Coronary artery (tissue), 2 donors: ENCODE measurements around the gene TATDN3.

ENCODE experiments used
- DNase-seq: peaks from one replicate; pipeline ENCODE4 v3.0.0-alpha.2; 2017; ENCODE audit warnings: low spot score
- H3K27ac ChIP-seq, 2 donors: fragments of 200-600 bp; sonication (generic); one replicate each; pipeline ENCODE4 v1.5.1; 2016 to 2019
- H3K4me3 ChIP-seq: fragments of 200-600 bp; sonication (generic); 2 replicates; pipeline ENCODE4 v1.5.1; 2016; ENCODE audit warnings: mild to moderate bottlenecking, moderate library complexity
- TF ChIP-seq, protein P1 (sequence below): fragments of 200-600 bp; sonication (generic); IDR thresholded peaks from one replicate; pipeline ENCODE4 v1.5.1; 2019; ENCODE audit warnings: antibody characterized with exemption

Gene TATDN3

DNA sequence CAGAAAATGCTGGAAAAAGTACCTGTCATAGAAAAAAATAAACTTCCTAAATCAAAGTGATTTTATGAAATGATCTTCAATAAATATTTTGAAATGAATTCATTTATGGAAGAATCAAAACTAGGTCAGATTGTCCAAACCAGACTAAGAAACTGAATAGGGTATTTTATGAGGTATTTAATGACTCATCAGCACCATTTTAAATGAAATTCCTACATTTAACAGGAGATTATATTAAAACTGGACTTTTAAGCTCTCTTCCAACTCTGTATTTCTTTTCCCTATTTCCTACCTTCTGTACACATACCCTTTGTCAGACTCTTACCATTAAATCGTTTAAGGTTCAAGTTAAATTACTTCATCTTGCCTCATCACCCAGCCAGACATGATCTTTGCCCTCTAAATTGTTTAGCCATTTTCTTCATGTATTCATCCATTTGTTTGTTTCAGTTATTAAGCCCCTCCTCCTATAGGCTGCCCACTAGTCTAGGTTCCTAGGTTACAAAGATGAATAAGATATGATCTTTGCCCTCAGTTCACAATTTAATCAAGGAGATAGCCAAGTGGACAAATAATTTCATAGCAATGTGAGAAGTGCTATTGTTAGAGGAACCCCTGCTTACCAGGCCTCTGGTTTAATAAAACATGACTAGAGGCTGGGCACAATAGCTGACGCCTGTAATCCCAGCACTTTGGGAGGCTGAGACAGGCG, 25.0 kb downstream of the TATDN3 start:
- no peak overlapping the region for H3K4me3 ChIP-seq
- TF ChIP-seq, protein P1, sequence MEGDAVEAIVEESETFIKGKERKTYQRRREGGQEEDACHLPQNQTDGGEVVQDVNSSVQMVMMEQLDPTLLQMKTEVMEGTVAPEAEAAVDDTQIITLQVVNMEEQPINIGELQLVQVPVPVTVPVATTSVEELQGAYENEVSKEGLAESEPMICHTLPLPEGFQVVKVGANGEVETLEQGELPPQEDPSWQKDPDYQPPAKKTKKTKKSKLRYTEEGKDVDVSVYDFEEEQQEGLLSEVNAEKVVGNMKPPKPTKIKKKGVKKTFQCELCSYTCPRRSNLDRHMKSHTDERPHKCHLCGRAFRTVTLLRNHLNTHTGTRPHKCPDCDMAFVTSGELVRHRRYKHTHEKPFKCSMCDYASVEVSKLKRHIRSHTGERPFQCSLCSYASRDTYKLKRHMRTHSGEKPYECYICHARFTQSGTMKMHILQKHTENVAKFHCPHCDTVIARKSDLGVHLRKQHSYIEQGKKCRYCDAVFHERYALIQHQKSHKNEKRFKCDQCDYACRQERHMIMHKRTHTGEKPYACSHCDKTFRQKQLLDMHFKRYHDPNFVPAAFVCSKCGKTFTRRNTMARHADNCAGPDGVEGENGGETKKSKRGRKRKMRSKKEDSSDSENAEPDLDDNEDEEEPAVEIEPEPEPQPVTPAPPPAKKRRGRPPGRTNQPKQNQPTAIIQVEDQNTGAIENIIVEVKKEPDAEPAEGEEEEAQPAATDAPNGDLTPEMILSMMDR = no peak
- H3K27ac ChIP-seq = no peak overlapping the region
- DNase-seq = no peak

DNA sequence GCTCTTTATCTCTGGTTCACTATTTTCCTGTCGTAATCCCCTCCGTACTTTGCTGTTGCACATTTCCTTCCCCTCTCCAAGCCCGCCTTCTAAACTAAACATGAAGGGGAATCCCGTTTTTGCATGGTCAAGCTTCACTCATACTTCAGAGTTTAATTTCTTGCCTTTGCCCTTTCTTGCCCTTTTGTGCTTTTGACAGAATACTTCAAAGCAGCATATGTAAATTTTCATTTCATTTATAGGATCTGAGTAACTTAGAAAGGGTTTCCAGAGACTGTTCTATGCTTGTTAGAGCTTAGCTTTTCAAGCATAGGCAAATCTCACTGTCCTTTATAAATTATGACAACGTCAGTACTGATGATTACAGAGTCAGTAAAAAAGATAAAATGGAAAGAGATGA, 28.0 kb downstream of the TATDN3 start:
- no peak overlapping the region for H3K27ac ChIP-seq
- H3K4me3 ChIP-seq = no peak overlapping the region
- TF ChIP-seq, protein P1 = no peak
- no peak for DNase-seq

DNA sequence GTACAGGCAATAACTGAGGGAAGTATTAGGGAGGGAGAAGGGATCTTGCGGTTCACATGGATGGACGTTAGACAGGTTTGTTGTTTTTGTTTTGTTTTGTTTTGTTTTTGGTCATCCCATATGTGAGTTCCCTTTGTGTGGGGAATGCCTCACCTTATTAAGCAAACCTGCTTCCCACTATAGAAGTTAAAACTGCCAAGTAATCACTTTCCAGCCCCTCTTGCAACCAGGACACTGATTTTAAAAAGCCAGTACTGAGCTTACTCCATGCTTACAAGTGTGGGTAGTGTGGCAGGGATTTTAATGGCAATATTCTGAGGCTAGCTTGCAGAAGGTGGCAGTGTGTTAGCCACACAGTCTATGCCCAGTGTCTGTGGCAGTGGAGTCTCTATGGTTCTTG, 29.3 kb downstream of the TATDN3 start:
- Histone ChIP-seq H3K27ac (no peak overlapping the region), H3K4me3 (no peak overlapping the region)
- DNase-seq = no peak
- TF ChIP-seq, protein P1 = no peak

DNA sequence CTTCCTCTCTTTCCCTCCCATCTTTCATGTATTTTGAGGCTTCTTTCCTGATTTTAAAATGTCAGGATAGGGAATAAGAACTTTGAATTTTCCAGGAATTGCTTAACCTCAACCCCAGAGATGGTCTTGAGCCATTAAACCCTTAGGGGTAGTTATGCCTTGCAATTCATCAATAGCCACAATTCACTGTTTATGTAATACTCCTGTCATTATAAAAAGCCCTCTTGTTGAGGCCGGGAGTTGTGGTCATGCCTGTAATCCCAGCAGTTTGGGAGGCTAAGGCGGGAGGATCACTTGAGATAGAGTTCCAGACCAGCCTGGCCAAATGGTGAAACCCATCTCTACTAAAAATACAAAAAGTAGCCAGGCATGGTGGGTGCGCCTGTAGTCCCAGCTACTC, 31.3 kb downstream of the TATDN3 start:
- DNase-seq = no peak
- TF ChIP-seq, protein P1 = no peak
- no peak overlapping the region for H3K4me3 ChIP-seq
- H3K27ac ChIP-seq = no peak overlapping the region

DNA sequence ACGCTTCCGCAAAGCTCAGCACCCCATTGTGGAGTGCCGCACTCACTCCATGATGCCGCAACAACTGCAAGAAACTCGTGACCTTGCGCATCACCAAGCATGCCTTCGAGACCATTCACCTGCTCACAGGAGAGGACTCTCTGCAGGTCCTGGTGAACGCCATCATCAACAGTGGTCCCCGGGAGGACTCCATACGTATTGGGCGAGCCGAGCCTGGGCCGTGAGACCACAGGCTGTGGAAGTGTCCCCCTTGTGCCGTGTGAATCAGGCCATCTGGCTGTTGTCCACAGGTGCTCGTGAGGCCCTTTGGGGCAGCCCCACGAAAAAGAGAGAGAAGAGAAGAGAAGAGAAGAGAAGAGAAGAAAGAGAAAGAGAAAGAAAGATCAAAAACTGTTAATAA, 32.5 kb downstream of the TATDN3 start:
- DNase-seq = no peak
- Histone ChIP-seq H3K27ac (no peak overlapping the region), H3K4me3 (no peak overlapping the region)
- TF ChIP-seq, protein P1 = no peak

DNA sequence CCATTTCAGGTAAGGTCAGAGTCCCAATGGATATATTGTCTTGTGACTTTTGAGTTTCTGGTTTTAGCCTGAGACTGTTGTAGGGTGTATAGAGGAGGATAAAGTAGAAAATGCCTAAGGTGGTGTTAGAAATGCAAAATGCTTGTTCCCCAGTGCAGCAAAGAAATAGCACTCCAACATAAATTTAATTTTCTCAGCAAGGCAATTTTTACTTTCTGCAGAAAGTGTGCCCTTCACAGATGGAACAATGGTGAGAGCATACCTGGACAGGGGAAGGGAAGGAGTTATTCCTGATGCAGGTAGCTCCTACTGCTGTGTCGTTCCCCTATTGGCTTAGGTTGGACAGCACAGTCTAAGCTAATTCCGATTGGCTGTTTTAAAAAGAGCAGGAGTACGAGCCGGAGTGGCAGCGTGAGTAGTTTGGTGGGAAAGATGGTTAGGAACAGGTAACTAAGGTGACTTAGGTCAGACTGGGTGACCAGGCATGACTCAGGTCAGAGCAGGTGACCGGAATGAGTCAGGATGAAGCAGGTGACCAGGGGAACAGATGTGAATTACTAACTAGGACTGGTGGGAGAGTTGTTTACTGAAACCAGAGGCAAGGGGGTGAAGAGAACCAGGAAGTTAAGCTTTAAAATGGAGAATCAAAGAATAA, 34.2 kb downstream of the TATDN3 start:
- no peak overlapping the region for H3K4me3 ChIP-seq
- no peak for DNase-seq
- H3K27ac ChIP-seq = no peak overlapping the region
- TF ChIP-seq, protein P1 = no peak

DNA sequence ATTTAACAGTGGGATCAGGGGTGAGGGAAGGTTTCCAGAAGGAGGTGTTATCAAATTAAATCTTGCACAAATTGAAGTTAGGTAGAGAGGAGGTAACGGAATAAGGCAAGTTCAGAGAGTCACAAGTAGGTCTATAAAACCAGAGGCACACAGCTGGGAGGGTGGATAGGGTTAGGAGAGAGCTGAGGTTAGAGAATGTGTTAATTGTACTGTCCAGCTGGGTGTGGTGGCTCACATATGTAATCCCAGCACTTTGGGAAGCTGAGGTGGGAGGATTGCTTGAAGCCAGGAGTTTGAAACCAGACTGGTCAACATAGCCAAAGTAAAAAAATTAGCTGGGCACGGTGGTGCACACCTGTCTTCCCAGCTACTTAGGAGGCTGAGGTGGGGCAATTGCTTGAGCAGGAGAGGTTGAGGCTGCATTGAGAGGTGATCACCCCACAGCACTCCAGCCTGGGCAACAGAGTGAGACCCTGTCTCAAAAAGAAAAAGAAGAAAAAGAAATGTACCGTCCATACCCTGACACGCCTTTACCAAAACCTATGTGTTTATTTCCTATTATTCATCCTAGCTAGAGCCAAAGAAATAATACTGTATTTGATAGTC, 35.6 kb downstream of the TATDN3 start:
- no peak overlapping the region for H3K27ac ChIP-seq
- TF ChIP-seq, protein P1 = no peak
- H3K4me3 ChIP-seq = no peak overlapping the region
- DNase-seq = no peak
